ENCODE results near the gene KDM2B.

KDM2B gene

GRCh38 chr12:121520119-121520518 lies 60.7 kb downstream of the KDM2B start:
- no peak for DNase-seq

GRCh38 chr12:121519227-121519626 lies 61.6 kb downstream of the KDM2B start:
- TF ChIP-seq POLR2A (IDR thresholded peaks at IDR 0.05; ENCODE audit: low read length): no peak
- TF ChIP-seq GATA1 (IDR thresholded peaks at IDR 0.05; ENCODE audit: low read depth, low read length): no peak
- DNase-seq: no peak

More at GRCh38 chr12:121520119-121520518, 60.7 kb downstream of the KDM2B start:
- no peak for TF ChIP-seq POLR2A (IDR thresholded peaks at IDR 0.05; ENCODE audit: low read length)
- no peak for TF ChIP-seq GATA1 (IDR thresholded peaks at IDR 0.05; ENCODE audit: low read depth, low read length)

GRCh38 chr12:121518656-121519055 lies 62.2 kb downstream of the KDM2B start:
- no peak for TF ChIP-seq GATA1 (IDR thresholded peaks at IDR 0.05; ENCODE audit: low read depth, low read length)
- no peak for TF ChIP-seq POLR2A (IDR thresholded peaks at IDR 0.05; ENCODE audit: low read length)
- DNase-seq: no peak

- DNase-seq: no peak
- TF ChIP-seq GATA1 (IDR thresholded peaks at IDR 0.05; ENCODE audit: low read depth, low read length) (no peak), POLR2A (IDR thresholded peaks at IDR 0.05; ENCODE audit: low read length) (no peak)
These were observed 64.3 kb downstream of the KDM2B start for GRCh38 chr12:121516437-121517011.

- DNase-seq: no peak
- TF ChIP-seq GATA1 (IDR thresholded peaks at IDR 0.05; ENCODE audit: low read depth, low read length) (no peak), POLR2A (IDR thresholded peaks at IDR 0.05; ENCODE audit: low read length) (no peak)
These were observed 65.2 kb downstream of the KDM2B start for GRCh38 chr12:121515615-121516014.

- no peak for DNase-seq
- TF ChIP-seq GATA1 (IDR thresholded peaks at IDR 0.05; ENCODE audit: low read depth, low read length): no peak
- no peak for TF ChIP-seq POLR2A (IDR thresholded peaks at IDR 0.05; ENCODE audit: low read length)
These were observed 66.6 kb downstream of the KDM2B start for GRCh38 chr12:121514184-121514742.

- peak; percentile 20 to 27 for DNase-seq
- TF ChIP-seq GATA1 (IDR thresholded peaks at IDR 0.05; ENCODE audit: low read depth, low read length) (no peak), POLR2A (IDR thresholded peaks at IDR 0.05; ENCODE audit: low read length) (no peak)
These were observed 67.2 kb downstream of the KDM2B start for GRCh38 chr12:121513464-121514183.

GRCh38 chr12:121512561-121512960 lies 68.3 kb downstream of the KDM2B start:
- no peak for DNase-seq
- TF ChIP-seq POLR2A (IDR thresholded peaks at IDR 0.05; ENCODE audit: low read length): no peak
- no peak for TF ChIP-seq GATA1 (IDR thresholded peaks at IDR 0.05; ENCODE audit: low read depth, low read length)

GRCh38 chr12:121511916-121512315 lies 68.9 kb downstream of the KDM2B start:
- no peak for DNase-seq

GRCh38 chr12:121509339-121509738 lies 71.5 kb downstream of the KDM2B start:
- no peak for TF ChIP-seq GATA1 (IDR thresholded peaks at IDR 0.05; ENCODE audit: low read depth, low read length)
- no peak for TF ChIP-seq POLR2A (IDR thresholded peaks at IDR 0.05; ENCODE audit: low read length)

More at GRCh38 chr12:121511916-121512315, 68.9 kb downstream of the KDM2B start:
- TF ChIP-seq GATA1 (IDR thresholded peaks at IDR 0.05; ENCODE audit: low read depth, low read length) (no peak), POLR2A (IDR thresholded peaks at IDR 0.05; ENCODE audit: low read length) (no peak)

GRCh38 chr12:121508533-121508932 lies 72.3 kb downstream of the KDM2B start:
- no peak for DNase-seq
- TF ChIP-seq POLR2A (IDR thresholded peaks at IDR 0.05; ENCODE audit: low read length) (no peak), GATA1 (IDR thresholded peaks at IDR 0.05; ENCODE audit: low read depth, low read length) (no peak)

More at GRCh38 chr12:121509339-121509738, 71.5 kb downstream of the KDM2B start:
- no peak for DNase-seq

- TF ChIP-seq POLR2A (IDR thresholded peaks at IDR 0.05; ENCODE audit: low read length): no peak
- TF ChIP-seq GATA1 (IDR thresholded peaks at IDR 0.05; ENCODE audit: low read depth, low read length): no peak
- no peak for DNase-seq
These were observed 72.8 kb downstream of the KDM2B start for GRCh38 chr12:121507984-121508383.

GRCh38 chr12:121507245-121507644 lies 73.6 kb downstream of the KDM2B start:
- TF ChIP-seq GATA1 (IDR thresholded peaks at IDR 0.05; ENCODE audit: low read depth, low read length) (no peak), POLR2A (IDR thresholded peaks at IDR 0.05; ENCODE audit: low read length) (no peak)
- DNase-seq: no peak

GRCh38 chr12:121505513-121505912 lies 75.3 kb downstream of the KDM2B start:
- no peak for TF ChIP-seq POLR2A (IDR thresholded peaks at IDR 0.05; ENCODE audit: low read length)
- no peak for TF ChIP-seq GATA1 (IDR thresholded peaks at IDR 0.05; ENCODE audit: low read depth, low read length)
- DNase-seq: no peak

GRCh38 chr12:121504505-121504904 lies 76.3 kb downstream of the KDM2B start:
- no peak for DNase-seq
- no peak for TF ChIP-seq GATA1 (IDR thresholded peaks at IDR 0.05; ENCODE audit: low read depth, low read length)
- TF ChIP-seq POLR2A (IDR thresholded peaks at IDR 0.05; ENCODE audit: low read length): no peak
